Mucosa of descending colon (tissue), 3 donors: ENCODE results near the gene AOAH. TPM values are rescaled to one million over a fixed set of nuclear protein-coding genes. Genes with fewer than 3 reads are reported as not detected.
"Not testable (repeated sequence)": the region's sequence is repeated elsewhere in the genome, so short reads cannot be mapped to it uniquely, and the experiment has no call there.

Source experiments
- ATAC-seq: fragments of 200-7000 bp; cut with Tn5 transposase; one replicate; pipeline ENCODE4 v1.9.1; 2020; ENCODE audit warnings: mild to moderate bottlenecking, moderate library complexity
- DNase-seq, 3 donors: peaks; one replicate each; pipeline ENCODE4 v3.0.0-alpha.2; 2020
- H3K36me3 ChIP-seq: fragments of 200-600 bp; one replicate; pipeline ENCODE4 v1.8.0; 2021; ENCODE audit warnings: low read depth, mild to moderate bottlenecking
- H3K4me1 ChIP-seq: fragments of 200-600 bp; one replicate; pipeline ENCODE4 v1.8.0; 2021; ENCODE audit warnings: low read depth, mild to moderate bottlenecking
- H3K4me3 ChIP-seq: fragments of 200-600 bp; one replicate; pipeline ENCODE4 v1.8.0; 2021; ENCODE audit warnings: mild to moderate bottlenecking
- H3K9me3 ChIP-seq: fragments of 200-600 bp; one replicate; pipeline ENCODE4 v1.8.0; 2021; ENCODE audit warnings: mild to moderate bottlenecking
- intact Hi-C, 2 donors: fragments of 100-400 bp; cut with DNase I in 1 of 2; cut with micrococcal nuclease in 1 of 2; formaldehyde crosslinking; loops; one replicate each; pipeline versions ENCODE4 v1.11.0 to v1.11.1; 2022; cut with DNase I, micrococcal nuclease
- total RNA-seq, 3 donors: library from RNA; stranded (reverse); fragmentation: NEBNext Ultra II Directional in 2 of 3; extraction: Animal tissue kit (Norgen Biotek cat#: 25700) in 2 of 3; gene quantifications; one replicate each; pipeline versions ENCODE4 v1.2.1 to v1.2.4, GENCODE V29; 2021 to 2023
- TF ChIP-seq, protein P1 (sequence below): fragments of 200-600 bp; IDR thresholded peaks from one replicate; pipeline ENCODE4 v1.8.0; 2022; ENCODE audit warnings: antibody characterized with exemption, mild to moderate bottlenecking
- donor health status: DM: no; HTN: no; CAD: no; lungs with moderate emphysema.
- donor health status: DM: no; HTN: no; CAD: no.
- donor health status: DM: no; HTN: yes; CAD: no.

AOAH gene
- total RNA-seq, 3 donors from 2014 or later: 15.7 to 36.1 (median 28.8) TPM

DNA sequence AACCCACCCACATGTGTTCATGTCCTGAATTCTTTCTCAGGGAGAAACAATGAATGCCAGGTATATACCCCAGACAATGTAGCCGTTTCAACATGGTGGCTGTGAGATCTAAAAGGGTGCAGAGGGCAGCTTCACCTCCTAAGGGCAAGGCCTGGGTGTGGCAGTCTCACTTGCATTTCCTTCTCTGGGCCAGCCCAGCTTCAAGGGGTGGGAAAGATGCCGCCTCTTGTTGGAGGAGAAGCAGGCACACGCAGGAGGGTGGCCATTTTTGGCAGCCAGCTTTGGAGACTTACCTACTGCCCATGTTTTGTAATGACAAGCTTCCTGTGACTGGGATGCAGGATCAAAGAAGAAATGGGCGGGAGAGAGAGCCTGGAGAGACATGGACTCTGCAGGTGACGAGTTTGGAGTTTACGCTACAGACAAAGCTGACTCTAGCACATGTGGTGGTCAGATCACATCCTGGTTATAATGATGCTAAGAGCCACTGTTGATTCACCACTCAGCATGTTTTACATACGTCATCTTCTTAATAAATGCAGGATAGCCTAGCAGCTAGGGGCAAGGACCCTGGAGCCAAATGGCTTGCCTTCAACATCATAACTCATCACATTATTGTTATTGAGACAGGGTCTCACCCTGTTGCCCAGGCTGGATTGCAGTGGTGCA is 218.0 kb downstream of the AOAH start:
- H3K36me3 ChIP-seq: no peaks in the 10 kb centered on the region
- intact Hi-C loops: no loop called here
- ATAC-seq: no peak

DNA sequence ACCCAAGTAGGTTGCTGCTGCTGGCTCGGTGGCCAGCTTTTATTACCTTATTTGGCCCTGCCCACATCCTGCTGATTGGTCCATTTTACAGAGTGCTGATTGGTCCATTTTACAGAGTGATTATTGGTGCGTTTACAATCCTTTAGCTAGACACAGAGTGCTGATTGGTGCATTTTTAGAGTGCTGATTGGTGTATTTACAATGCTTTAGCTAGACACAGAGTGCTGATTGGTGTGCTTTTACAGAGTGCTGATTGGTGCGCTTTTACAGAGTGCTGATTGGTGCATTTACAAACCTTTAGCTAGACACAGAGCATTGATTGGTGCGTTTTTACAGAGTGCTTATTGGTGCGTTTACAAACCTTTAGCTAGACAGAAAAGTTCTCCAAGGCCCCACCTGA is 219.7 kb downstream of the AOAH start:
- H3K4me1 ChIP-seq, DNase-seq, H3K36me3 ChIP-seq, ATAC-seq, H3K4me3 ChIP-seq, intact Hi-C loops, H3K9me3 ChIP-seq: not testable (repeated sequence)

More for the DNA sequence above, 218.0 kb downstream of the AOAH start:
- Histone ChIP-seq H3K9me3 (no peaks in the 10 kb centered on the region), H3K4me3 (no peak overlapping the region), H3K4me1 (no peaks in the 10 kb centered on the region)
- TF ChIP-seq, protein P1, sequence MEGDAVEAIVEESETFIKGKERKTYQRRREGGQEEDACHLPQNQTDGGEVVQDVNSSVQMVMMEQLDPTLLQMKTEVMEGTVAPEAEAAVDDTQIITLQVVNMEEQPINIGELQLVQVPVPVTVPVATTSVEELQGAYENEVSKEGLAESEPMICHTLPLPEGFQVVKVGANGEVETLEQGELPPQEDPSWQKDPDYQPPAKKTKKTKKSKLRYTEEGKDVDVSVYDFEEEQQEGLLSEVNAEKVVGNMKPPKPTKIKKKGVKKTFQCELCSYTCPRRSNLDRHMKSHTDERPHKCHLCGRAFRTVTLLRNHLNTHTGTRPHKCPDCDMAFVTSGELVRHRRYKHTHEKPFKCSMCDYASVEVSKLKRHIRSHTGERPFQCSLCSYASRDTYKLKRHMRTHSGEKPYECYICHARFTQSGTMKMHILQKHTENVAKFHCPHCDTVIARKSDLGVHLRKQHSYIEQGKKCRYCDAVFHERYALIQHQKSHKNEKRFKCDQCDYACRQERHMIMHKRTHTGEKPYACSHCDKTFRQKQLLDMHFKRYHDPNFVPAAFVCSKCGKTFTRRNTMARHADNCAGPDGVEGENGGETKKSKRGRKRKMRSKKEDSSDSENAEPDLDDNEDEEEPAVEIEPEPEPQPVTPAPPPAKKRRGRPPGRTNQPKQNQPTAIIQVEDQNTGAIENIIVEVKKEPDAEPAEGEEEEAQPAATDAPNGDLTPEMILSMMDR: no peak
- DNase-seq: no peak

DNA sequence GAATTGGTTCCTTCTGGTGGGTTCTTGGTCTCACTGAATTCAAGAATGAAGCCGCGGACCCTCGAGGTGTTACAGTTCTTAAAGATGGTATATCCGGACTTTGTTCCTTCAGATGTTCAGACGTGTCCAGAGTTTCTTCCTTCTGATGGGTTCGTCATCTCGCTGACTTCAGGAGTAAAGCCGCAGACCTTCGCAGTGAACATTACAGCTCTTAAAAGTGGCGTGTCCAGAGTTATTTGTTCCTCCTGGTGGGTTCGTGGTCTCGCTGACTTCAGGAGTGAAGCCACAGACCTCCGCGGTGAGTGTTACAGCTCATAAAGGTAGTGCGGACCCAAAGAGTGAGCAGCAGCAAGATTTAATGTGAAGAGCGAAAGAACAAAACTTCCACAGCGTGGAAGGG is 220.1 kb downstream of the AOAH start:
- intact Hi-C loops, H3K4me3 ChIP-seq, H3K4me1 ChIP-seq, H3K9me3 ChIP-seq, ATAC-seq, H3K36me3 ChIP-seq, DNase-seq: not testable (repeated sequence)

DNA sequence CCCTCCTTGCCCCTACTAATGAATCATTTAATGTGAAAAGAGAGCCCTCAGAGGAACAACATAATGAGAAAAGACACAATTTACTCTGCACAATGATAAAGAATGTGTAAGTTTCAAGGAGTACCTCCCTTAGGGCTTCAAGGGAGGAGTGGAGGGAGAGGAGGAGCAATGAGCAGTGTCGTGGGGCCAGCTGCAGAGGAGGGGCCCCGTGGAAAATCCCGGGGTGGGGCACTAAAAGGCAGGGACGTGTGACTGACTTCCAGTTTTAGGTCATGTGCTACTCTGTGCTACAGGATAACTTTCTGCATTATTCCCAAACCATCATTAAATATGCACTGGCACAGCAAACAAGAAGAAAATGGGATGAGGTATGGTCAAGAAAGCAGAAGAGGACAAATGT is 226.5 kb downstream of the AOAH start:
- ATAC-seq: no peak
- no peaks in the 10 kb centered on the region for H3K9me3 ChIP-seq
- H3K4me3 ChIP-seq: no peak overlapping the region
- H3K4me1 ChIP-seq: no peaks in the 10 kb centered on the region
- TF ChIP-seq, protein P1: no peak
- H3K36me3 ChIP-seq: no peaks in the 10 kb centered on the region
- intact Hi-C loops: no loop called here
- DNase-seq: no peak

GRCh38 chr7:36497176-36497575 is 227.1 kb downstream of the AOAH start:
- ATAC-seq, H3K9me3 ChIP-seq, intact Hi-C loops, H3K4me3 ChIP-seq, DNase-seq, H3K4me1 ChIP-seq, H3K36me3 ChIP-seq: not testable (repeated sequence)

- TF ChIP-seq, protein P1: no peak
- no peak overlapping the region for H3K4me3 ChIP-seq
- no peaks in the 10 kb centered on the region for H3K9me3 ChIP-seq
- no peaks in the 10 kb centered on the region for H3K4me1 ChIP-seq
- DNase-seq (no peak), ATAC-seq (no peak)
- H3K36me3 ChIP-seq: no peaks in the 10 kb centered on the region
- intact Hi-C loops: no loop called here
Measured at GRCh38 chr7:36496576-36496975, 227.7 kb downstream of the AOAH start.

- Histone ChIP-seq H3K9me3 (no peaks in the 10 kb centered on the region), H3K4me3 (no peak overlapping the region), H3K4me1 (no peaks in the 10 kb centered on the region), H3K36me3 (no peaks in the 10 kb centered on the region)
- DNase-seq: no peak
- intact Hi-C loops: no loop called here
- TF ChIP-seq, protein P1: no peak
- no peak for ATAC-seq
Measured at GRCh38 chr7:36491317-36491716, 233.0 kb downstream of the AOAH start.
